Thyroid gland (tissue), 4 donors: ENCODE results near the gene SAP130.

Experiments used
- CTCF ChIP-seq, 6 experiments: fragments of 200-600 bp in 3 of 6; fragments of 450-650 bp in 3 of 6; sonication (generic) in 3 of 6; IDR thresholded peaks; one replicate each; pipeline ENCODE4 v1.5.1; 2016 to 2019; ENCODE audit warnings: antibody characterized with exemption in 6 of 6, mild to moderate bottlenecking in 2 of 6, inconsistent platforms in 1 of 6, moderate library complexity in 1 of 6
- POLR2A ChIP-seq, 2 donors: fragments of 450-650 bp; IDR thresholded peaks; one replicate each; pipeline ENCODE4 v1.6.1; 2017; ENCODE audit warnings: antibody characterized with exemption in 2 of 2, mild to moderate bottlenecking in 2 of 2, moderate library complexity in 1 of 2

- no peak for TF ChIP-seq POLR2A (IDR thresholded peaks at IDR 0.05)
- no peak for TF ChIP-seq CTCF (IDR thresholded peaks at IDR 0.05)
Measured at GRCh38 chr2:127951026-127951425, 76.8 kb downstream of the SAP130 start.
